ENCODE measurements around the gene EEF1E1. TPM values are rescaled to one million over a fixed set of nuclear protein-coding genes. Genes with fewer than 3 reads are reported as not detected.

EEF1E1 gene
- total and polyA plus RNA-seq, 2 of the 8 experiments (the other 6 are each of a cell fraction or from before 2014, with no cell fraction given) = 96.8 to 112 TPM

DNA sequence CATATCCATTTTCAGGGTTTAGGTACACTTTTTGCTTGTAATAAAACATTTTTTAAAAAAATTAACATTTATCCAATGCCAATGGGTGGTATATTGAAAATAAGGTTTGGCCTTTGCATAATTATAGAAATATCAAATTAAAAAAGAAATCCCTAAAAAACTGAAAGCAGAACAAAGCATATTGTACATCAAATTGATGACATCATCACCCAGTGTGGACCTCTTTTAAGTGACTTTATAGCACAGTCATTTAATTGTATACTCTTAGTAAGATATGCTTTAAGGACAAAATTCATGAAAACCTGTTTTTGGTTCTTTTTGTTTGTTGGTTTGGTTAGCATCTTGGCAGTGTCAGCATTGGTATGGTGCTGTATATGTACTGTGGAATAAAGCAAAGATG is 1.4 kb upstream of the EEF1E1 start:
- H3K27me3 ChIP-seq (replicated peaks in 1 of 4; ENCODE audit: control insufficient read depth in 3 of 4, extremely low read depth in 1 of 4, insufficient read depth in 3 of 4, low read length in 3 of 4) = no peaks in the 10 kb centered on the region
- no peak overlapping the region for H3K23ac ChIP-seq (ENCODE audit: insufficient read length)
- H4K8ac ChIP-seq (ENCODE audit: extremely low read depth, insufficient read depth, low read length) = no peak overlapping the region
- FAIRE-seq = no peak
- CTCF ChIA-PET (ENCODE audit: partially characterized antibody) = interaction anchor here (1.1 kb wide), 1 partner anchor 396 kb away, joined by 4 read pairs; no protein-coding TSS in a partner anchor
- H3K18ac ChIP-seq (ENCODE audit: extremely low read depth, low read length) = no peak overlapping the region
- no peak overlapping the region for H3K4ac ChIP-seq (replicated peaks; ENCODE audit: insufficient read length, low read depth, low read length)
- POLR2A ChIA-PET (ENCODE audit: partially characterized antibody) = no interaction called here
- no peak overlapping the region for H3K4me2 ChIP-seq (ENCODE audit: insufficient read depth in 1 of 2, low read depth in 2 of 2, low read length in 2 of 2)
- H4K91ac ChIP-seq (replicated peaks; ENCODE audit: insufficient read length, low read length) = no peak overlapping the region
- H3K23me2 ChIP-seq (ENCODE audit: low read depth, low read length) = peaks cover 3% of the 10 kb centered on the region
- H2AFZ ChIP-seq (ENCODE audit: low read length) = no peak overlapping the region
- H3K14ac ChIP-seq (ENCODE audit: insufficient read length) = no peak overlapping the region
- H2BK120ac ChIP-seq (replicated peaks; ENCODE audit: low read depth, low read length) = no peak overlapping the region
- H3K9me3 ChIP-seq (ENCODE audit: insufficient read depth in 2 of 2, low read depth in 1 of 2, low read length in 1 of 2) = no peaks in the 10 kb centered on the region
- no peak overlapping the region for H3K27ac ChIP-seq (ENCODE audit: low read depth, low read length)
- H2BK5ac ChIP-seq (ENCODE audit: low read depth, low read length) = no peak overlapping the region
- H4K20me1 ChIP-seq (replicated peaks in 1 of 2; ENCODE audit: control insufficient read depth in 1 of 2, insufficient read depth in 2 of 2, low read length in 2 of 2) = peaks cover 2 to 5% of the 10 kb centered on the region in 2 experiments
- no peak overlapping the region for H2BK20ac ChIP-seq (ENCODE audit: low read length)
- H4K5ac ChIP-seq (ENCODE audit: insufficient read length, low read depth, low read length) = no peak overlapping the region
- H3K79me2 ChIP-seq (ENCODE audit: control insufficient read depth in 1 of 2, insufficient read depth in 2 of 2, low read length in 2 of 2) = peaks cover 29 to 35% of the 10 kb centered on the region in 2 experiments
- no peak for DNase-seq (ENCODE audit: low read depth in 1 of 2, low spot score in 2 of 2)
- no peak overlapping the region for H3K4me3 ChIP-seq (ENCODE audit: extremely low read depth in 1 of 4, insufficient read depth in 2 of 4, low read depth in 3 of 4, low read length in 4 of 4)
- H3K79me1 ChIP-seq (ENCODE audit: low read depth, low read length) = no peaks in the 10 kb centered on the region
- H2BK15ac ChIP-seq (ENCODE audit: low read length) = no peak overlapping the region
- TF ChIP-seq BCL11A (IDR thresholded peaks at IDR 0.05; ENCODE audit: low read depth in 2 of 2, low read length in 2 of 2) (no peak), JUND (IDR thresholded peaks at IDR 0.05; ENCODE audit: low read length) (no peak)
- TF ChIP-seq, protein P1, sequence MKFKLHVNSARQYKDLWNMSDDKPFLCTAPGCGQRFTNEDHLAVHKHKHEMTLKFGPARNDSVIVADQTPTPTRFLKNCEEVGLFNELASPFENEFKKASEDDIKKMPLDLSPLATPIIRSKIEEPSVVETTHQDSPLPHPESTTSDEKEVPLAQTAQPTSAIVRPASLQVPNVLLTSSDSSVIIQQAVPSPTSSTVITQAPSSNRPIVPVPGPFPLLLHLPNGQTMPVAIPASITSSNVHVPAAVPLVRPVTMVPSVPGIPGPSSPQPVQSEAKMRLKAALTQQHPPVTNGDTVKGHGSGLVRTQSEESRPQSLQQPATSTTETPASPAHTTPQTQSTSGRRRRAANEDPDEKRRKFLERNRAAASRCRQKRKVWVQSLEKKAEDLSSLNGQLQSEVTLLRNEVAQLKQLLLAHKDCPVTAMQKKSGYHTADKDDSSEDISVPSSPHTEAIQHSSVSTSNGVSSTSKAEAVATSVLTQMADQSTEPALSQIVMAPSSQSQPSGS (IDR thresholded peaks at IDR 0.05; ENCODE audit: low read length) = no peak
- peaks cover 0 to 4% (median under 1%) of the 10 kb centered on the region in 4 experiments; a peak in 1 of 7 replicates for H3K4me1 ChIP-seq (replicated peaks in 1 of 4; ENCODE audit: control insufficient read depth in 3 of 4, insufficient read depth in 4 of 4, low read length in 3 of 4)
- H3K9ac ChIP-seq (replicated peaks in 1 of 4; ENCODE audit: extremely low read depth in 1 of 4, low read depth in 3 of 4, low read length in 3 of 4) = no peak overlapping the region
- H2AK5ac ChIP-seq (ENCODE audit: low read depth, low read length) = no peak overlapping the region
- no peaks in the 10 kb centered on the region; a peak in 1 of 8 replicates for H3K36me3 ChIP-seq (ENCODE audit: control insufficient read depth in 2 of 4, insufficient read depth in 4 of 4, low read length in 3 of 4)
- no peak overlapping the region for H3K56ac ChIP-seq (replicated peaks; ENCODE audit: insufficient read length, low read depth, low read length)
- no peak overlapping the region for H2BK12ac ChIP-seq (ENCODE audit: low read depth, low read length)
